WTC11 (cell line): ENCODE results near the gene SOCS7. TPM values are rescaled to one million over a fixed set of nuclear protein-coding genes. Genes with fewer than 3 reads are reported as not detected.

Experiments
- ATAC-seq: fragments of 200-7000 bp; cut with Tn5 transposase; 2 replicates; pipeline ENCODE4 v1.10.0; 2021; ENCODE audit warnings: mild to moderate bottlenecking, moderate library complexity
- CTCF ChIA-PET: fragments of 300-600 bp; sonication (Branson Sonifier 250); formaldehyde crosslinking; loops from one replicate; lab custom pipeline; 2021; ENCODE audit warnings: antibody characterized with exemption; lab: Charles Lee
- POLR2A ChIA-PET: fragments of 350-600 bp; sonication (Branson Sonifier 250); formaldehyde crosslinking; loops from one replicate; lab custom pipeline; 2021; ENCODE audit warnings: antibody characterized with exemption; lab: Charles Lee
- DNase-seq: peaks from one replicate; pipeline ENCODE4 v3.0.0; 2021; ENCODE audit warnings: low spot score
- H3K27ac Mint-ChIP-seq: 2 replicates; pipeline ENCODE4 v1.8.0; 2021; ENCODE audit warnings: mixed read lengths
- H3K27me3 Mint-ChIP-seq: 2 replicates; pipeline ENCODE4 v1.8.0; 2021; ENCODE audit warnings: low read depth, mild to moderate bottlenecking, moderate library complexity, mixed read lengths
- H3K36me3 Mint-ChIP-seq: 2 replicates; pipeline ENCODE4 v1.8.0; 2021; ENCODE audit warnings: mixed read lengths
- H3K4me1 Mint-ChIP-seq: 2 replicates; pipeline ENCODE4 v1.8.0; 2022; ENCODE audit warnings: mixed read lengths
- H3K4me3 Mint-ChIP-seq: 2 replicates; pipeline ENCODE4 v1.8.0; 2021; ENCODE audit warnings: mild to moderate bottlenecking, moderate library complexity, mixed read lengths
- H3K9me3 Mint-ChIP-seq: 2 replicates; pipeline ENCODE4 v1.8.0; 2021; ENCODE audit warnings: mixed read lengths
- CREB1 ChIP-seq: sonication (generic); formaldehyde crosslinking; IDR thresholded peaks from 2 replicates; pipeline ENCODE4 v1.8.0; 2023; ENCODE audit warnings: mild to moderate bottlenecking, missing genetic modification reagents
- ELF4 ChIP-seq: sonication (generic); formaldehyde crosslinking; IDR thresholded peaks from 2 replicates; pipeline ENCODE4 v1.8.1; 2022; ENCODE audit warnings: low read depth, mild to moderate bottlenecking, moderate library complexity, missing genetic modification reagents
- FOXK1 ChIP-seq: sonication (generic); formaldehyde crosslinking; IDR thresholded peaks from 2 replicates; pipeline ENCODE4 v1.8.0; 2022; ENCODE audit warnings: mild to moderate bottlenecking, moderate library complexity, missing genetic modification reagents
- IRF2 ChIP-seq: sonication (generic); formaldehyde crosslinking; IDR thresholded peaks from 2 replicates; pipeline ENCODE4 v1.8.0; 2022; ENCODE audit warnings: low read depth, missing genetic modification reagents, borderline replicate concordance
- JAZF1 ChIP-seq: fragments of 250-450 bp; sonication (Bioruptor Pico); IDR thresholded peaks from 2 replicates; pipeline ENCODE4 v1.9.0; 2021; ENCODE audit warnings: moderate library complexity, mild to moderate bottlenecking, inconsistent platforms
- KAT7 ChIP-seq: sonication (generic); formaldehyde crosslinking; IDR thresholded peaks from 2 replicates; pipeline ENCODE4 v1.8.1; 2023; ENCODE audit warnings: missing genetic modification reagents, mild to moderate bottlenecking, borderline replicate concordance
- NFATC4 ChIP-seq: fragments of 250-450 bp; sonication (Bioruptor Pico); IDR thresholded peaks from 2 replicates; pipeline ENCODE4 v1.9.0; 2021; ENCODE audit warnings: mild to moderate bottlenecking
- NFE2L1 ChIP-seq: sonication (generic); formaldehyde crosslinking; IDR thresholded peaks from 2 replicates; pipeline ENCODE4 v1.8.1; 2023; ENCODE audit warnings: missing genetic modification reagents
- NR1H2 ChIP-seq: sonication (generic); formaldehyde crosslinking; IDR thresholded peaks from 2 replicates; pipeline ENCODE4 v1.9.0; 2021; ENCODE audit warnings: mild to moderate bottlenecking, moderate library complexity, missing genetic modification reagents
- NR2C2 ChIP-seq: sonication (generic); formaldehyde crosslinking; IDR thresholded peaks from 2 replicates; pipeline ENCODE4 v1.8.0; 2022; ENCODE audit warnings: mild to moderate bottlenecking, missing genetic modification reagents
- PRRX2 ChIP-seq: fragments of 250-450 bp; sonication (Bioruptor Pico); IDR thresholded peaks from 2 replicates; pipeline ENCODE4 v1.8.0; 2021; ENCODE audit warnings: mild to moderate bottlenecking
- RELA ChIP-seq: sonication (generic); formaldehyde crosslinking; IDR thresholded peaks from 2 replicates; pipeline ENCODE4 v1.8.1; 2022; ENCODE audit warnings: missing genetic modification reagents, mild to moderate bottlenecking, borderline replicate concordance
- SMAD4 ChIP-seq: sonication (generic); formaldehyde crosslinking; IDR thresholded peaks from 2 replicates; pipeline ENCODE4 v1.8.0; 2022; ENCODE audit warnings: mild to moderate bottlenecking, missing genetic modification reagents
- TEAD1 ChIP-seq: sonication (generic); formaldehyde crosslinking; IDR thresholded peaks from 2 replicates; pipeline ENCODE4 v1.8.0; 2022; ENCODE audit warnings: mild to moderate bottlenecking, missing genetic modification reagents
- TEAD4 ChIP-seq: sonication (generic); formaldehyde crosslinking; IDR thresholded peaks from 2 replicates; pipeline ENCODE4 v1.8.0; 2022; ENCODE audit warnings: mild to moderate bottlenecking, missing genetic modification reagents
- TP53 ChIP-seq: sonication (generic); formaldehyde crosslinking; IDR thresholded peaks from 2 replicates; pipeline ENCODE4 v1.8.1; 2023; ENCODE audit warnings: mild to moderate bottlenecking, missing genetic modification reagents
- ZBTB21 ChIP-seq: sonication (generic); formaldehyde crosslinking; IDR thresholded peaks from 2 replicates; pipeline ENCODE4 v1.8.1; 2023; ENCODE audit warnings: mild to moderate bottlenecking, missing genetic modification reagents, borderline replicate concordance
- ZNF121 ChIP-seq: sonication (generic); formaldehyde crosslinking; IDR thresholded peaks from 2 replicates; pipeline ENCODE4 v1.8.0; 2023; ENCODE audit warnings: missing genetic modification reagents
- ZNF263 ChIP-seq: sonication (generic); formaldehyde crosslinking; IDR thresholded peaks from 2 replicates; pipeline ENCODE4 v1.8.1; 2022; ENCODE audit warnings: low read depth, mild to moderate bottlenecking, moderate library complexity, missing genetic modification reagents
- ZNF317 ChIP-seq: sonication (generic); formaldehyde crosslinking; IDR thresholded peaks from 2 replicates; pipeline ENCODE4 v1.8.1; 2023; ENCODE audit warnings: low read depth, mild to moderate bottlenecking, moderate library complexity, missing genetic modification reagents, borderline replicate concordance
- ZNF423 ChIP-seq: fragments of 250-450 bp; sonication (Bioruptor Pico); IDR thresholded peaks from 2 replicates; pipeline ENCODE4 v2.1.2; 2022; ENCODE audit warnings: mild to moderate bottlenecking, moderate library complexity
- ZNF671 ChIP-seq: fragments of 250-450 bp; sonication (Bioruptor Pico); IDR thresholded peaks from 2 replicates; pipeline ENCODE4 v1.8.0; 2021; ENCODE audit warnings: mild to moderate bottlenecking
- total RNA-seq: library from RNA; stranded (reverse); gene quantifications from 3 replicates; pipeline ENCODE4 v1.2.3, GENCODE V29; 2021
- TF ChIP-seq, protein P1 (sequence below): sonication (generic); formaldehyde crosslinking; IDR thresholded peaks from 2 replicates; pipeline ENCODE4 v1.8.1; 2022; ENCODE audit warnings: mild to moderate bottlenecking, missing genetic modification reagents, moderate library complexity, borderline replicate concordance
- TF ChIP-seq, protein P2 (sequence below): sonication (generic); formaldehyde crosslinking; conservative IDR thresholded peaks from 2 replicates; pipeline ENCODE4 v1.8.1; 2023; ENCODE audit warnings: mild to moderate bottlenecking, low read depth, missing genetic modification reagents, moderate library complexity
- TF ChIP-seq, protein P3 (sequence below): sonication (generic); formaldehyde crosslinking; IDR thresholded peaks from 2 replicates; pipeline ENCODE4 v1.8.0; 2022; ENCODE audit warnings: mild to moderate bottlenecking, missing genetic modification reagents
- TF ChIP-seq, protein P4 (sequence below): sonication (generic); formaldehyde crosslinking; conservative IDR thresholded peaks from 2 replicates; pipeline ENCODE4 v1.8.1; 2022; ENCODE audit warnings: mild to moderate bottlenecking, missing genetic modification reagents

The SOCS7 gene
- total RNA-seq, 1 experiment from 2014 or later, result 33.6 TPM

DNA sequence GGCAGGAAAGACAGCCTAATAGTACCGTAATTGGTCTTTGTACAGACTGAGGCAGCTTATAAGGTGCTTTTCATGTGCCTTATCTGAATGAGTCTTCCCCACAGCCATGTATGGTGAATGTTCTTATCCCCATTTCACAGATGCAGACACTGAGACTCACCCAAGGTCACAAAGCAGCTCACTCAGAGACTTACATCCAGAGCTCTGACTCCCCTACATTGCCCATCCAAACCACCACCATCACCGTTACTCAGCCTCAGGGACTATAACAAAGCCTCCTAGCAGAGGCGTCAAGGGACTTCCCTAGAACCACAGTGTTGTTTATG, 7.3 kb upstream of the SOCS7 start:
- ChIA-PET CTCF (interaction anchor here (1.3 to 10.5 kb wide), 4 partner anchors 13 to 101 kb away, joined by 3 to 221 read pairs (median 5); no protein-coding TSS in a partner anchor), POLR2A (interaction anchor here (0.5 to 0.7 kb wide), 2 partner anchors 13 to 1364 kb away, joined by 3 to 4 read pairs; no protein-coding TSS in a partner anchor)
- ATAC-seq (no peak), DNase-seq (no peak)
- H3K27me3 Mint-ChIP-seq, result no peaks in the 10 kb centered on the region
- no peaks in the 10 kb centered on the region for H3K9me3 Mint-ChIP-seq
- no peak overlapping the region for H3K4me3 Mint-ChIP-seq
- TF ChIP-seq JAZF1 (CRISPR knock-in tag) (no peak), NFE2L1 (CRISPR knock-in tag) (no peak), TP53 (CRISPR knock-in tag) (no peak), ZNF423 (CRISPR knock-in tag) (no peak), NR1H2 (no peak), NR2C2 (no peak), RELA (no peak)
- TF ChIP-seq, protein P1, sequence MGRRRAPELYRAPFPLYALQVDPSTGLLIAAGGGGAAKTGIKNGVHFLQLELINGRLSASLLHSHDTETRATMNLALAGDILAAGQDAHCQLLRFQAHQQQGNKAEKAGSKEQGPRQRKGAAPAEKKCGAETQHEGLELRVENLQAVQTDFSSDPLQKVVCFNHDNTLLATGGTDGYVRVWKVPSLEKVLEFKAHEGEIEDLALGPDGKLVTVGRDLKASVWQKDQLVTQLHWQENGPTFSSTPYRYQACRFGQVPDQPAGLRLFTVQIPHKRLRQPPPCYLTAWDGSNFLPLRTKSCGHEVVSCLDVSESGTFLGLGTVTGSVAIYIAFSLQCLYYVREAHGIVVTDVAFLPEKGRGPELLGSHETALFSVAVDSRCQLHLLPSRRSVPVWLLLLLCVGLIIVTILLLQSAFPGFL (CRISPR knock-in tag), result no peak
- H3K4me1 Mint-ChIP-seq, result peaks cover 16% of the 10 kb centered on the region
- no peak overlapping the region for H3K27ac Mint-ChIP-seq
- no peaks in the 10 kb centered on the region for H3K36me3 Mint-ChIP-seq

GRCh38 chr17:38345743-38346142, 5.9 kb upstream of the SOCS7 start:
- POLR2A ChIA-PET, result no interaction called here
- CTCF ChIA-PET, result interaction anchor here (0.9 to 10.5 kb wide), 2 partner anchors 14 to 69 kb away, joined by 3 to 221 read pairs; no protein-coding TSS in a partner anchor

More at GRCh38 chr17:38345743-38346142, 5.9 kb upstream of the SOCS7 start:
- Mint-ChIP-seq H3K4me3 (no peak overlapping the region), H3K9me3 (no peaks in the 10 kb centered on the region), H3K36me3 (no peaks in the 10 kb centered on the region), H3K4me1 (peaks cover 28% of the 10 kb centered on the region), H3K27ac (no peak overlapping the region), H3K27me3 (no peaks in the 10 kb centered on the region)
- DNase-seq (no peak), ATAC-seq (no peak)
- TF ChIP-seq, protein P2, sequence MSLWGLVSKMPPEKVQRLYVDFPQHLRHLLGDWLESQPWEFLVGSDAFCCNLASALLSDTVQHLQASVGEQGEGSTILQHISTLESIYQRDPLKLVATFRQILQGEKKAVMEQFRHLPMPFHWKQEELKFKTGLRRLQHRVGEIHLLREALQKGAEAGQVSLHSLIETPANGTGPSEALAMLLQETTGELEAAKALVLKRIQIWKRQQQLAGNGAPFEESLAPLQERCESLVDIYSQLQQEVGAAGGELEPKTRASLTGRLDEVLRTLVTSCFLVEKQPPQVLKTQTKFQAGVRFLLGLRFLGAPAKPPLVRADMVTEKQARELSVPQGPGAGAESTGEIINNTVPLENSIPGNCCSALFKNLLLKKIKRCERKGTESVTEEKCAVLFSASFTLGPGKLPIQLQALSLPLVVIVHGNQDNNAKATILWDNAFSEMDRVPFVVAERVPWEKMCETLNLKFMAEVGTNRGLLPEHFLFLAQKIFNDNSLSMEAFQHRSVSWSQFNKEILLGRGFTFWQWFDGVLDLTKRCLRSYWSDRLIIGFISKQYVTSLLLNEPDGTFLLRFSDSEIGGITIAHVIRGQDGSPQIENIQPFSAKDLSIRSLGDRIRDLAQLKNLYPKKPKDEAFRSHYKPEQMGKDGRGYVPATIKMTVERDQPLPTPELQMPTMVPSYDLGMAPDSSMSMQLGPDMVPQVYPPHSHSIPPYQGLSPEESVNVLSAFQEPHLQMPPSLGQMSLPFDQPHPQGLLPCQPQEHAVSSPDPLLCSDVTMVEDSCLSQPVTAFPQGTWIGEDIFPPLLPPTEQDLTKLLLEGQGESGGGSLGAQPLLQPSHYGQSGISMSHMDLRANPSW (CRISPR knock-in tag), result no peak
- TF ChIP-seq ZNF317 (CRISPR knock-in tag), result no peak
- TF ChIP-seq NFATC4 (CRISPR knock-in tag), result no peak
- TF ChIP-seq TEAD1, result no peak
- no peak for TF ChIP-seq PRRX2
- no peak for TF ChIP-seq IRF2
- no peak for TF ChIP-seq SMAD4
- TF ChIP-seq, protein P3, sequence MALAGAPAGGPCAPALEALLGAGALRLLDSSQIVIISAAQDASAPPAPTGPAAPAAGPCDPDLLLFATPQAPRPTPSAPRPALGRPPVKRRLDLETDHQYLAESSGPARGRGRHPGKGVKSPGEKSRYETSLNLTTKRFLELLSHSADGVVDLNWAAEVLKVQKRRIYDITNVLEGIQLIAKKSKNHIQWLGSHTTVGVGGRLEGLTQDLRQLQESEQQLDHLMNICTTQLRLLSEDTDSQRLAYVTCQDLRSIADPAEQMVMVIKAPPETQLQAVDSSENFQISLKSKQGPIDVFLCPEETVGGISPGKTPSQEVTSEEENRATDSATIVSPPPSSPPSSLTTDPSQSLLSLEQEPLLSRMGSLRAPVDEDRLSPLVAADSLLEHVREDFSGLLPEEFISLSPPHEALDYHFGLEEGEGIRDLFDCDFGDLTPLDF (CRISPR knock-in tag), result no peak
- TF ChIP-seq, protein P4, sequence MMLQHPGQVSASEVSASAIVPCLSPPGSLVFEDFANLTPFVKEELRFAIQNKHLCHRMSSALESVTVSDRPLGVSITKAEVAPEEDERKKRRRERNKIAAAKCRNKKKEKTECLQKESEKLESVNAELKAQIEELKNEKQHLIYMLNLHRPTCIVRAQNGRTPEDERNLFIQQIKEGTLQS (CRISPR knock-in tag), result no peak
- TF ChIP-seq ELF4 (CRISPR knock-in tag), result no peak
- no peak for TF ChIP-seq FOXK1 (CRISPR knock-in tag)
- TF ChIP-seq CREB1, result no peak
- no peak for TF ChIP-seq ZNF121
- TF ChIP-seq, protein P1 (CRISPR knock-in tag), result no peak
- no peak for TF ChIP-seq ZNF263 (CRISPR knock-in tag)
- no peak for TF ChIP-seq TEAD4 (CRISPR knock-in tag)
- no peak for TF ChIP-seq ZNF671 (CRISPR knock-in tag)
- no peak for TF ChIP-seq KAT7 (CRISPR knock-in tag)
- TF ChIP-seq ZBTB21 (CRISPR knock-in tag), result no peak
